ENCODE data around the gene ST8SIA4. TPM values are rescaled to one million over a fixed set of nuclear protein-coding genes. Genes with fewer than 3 reads are reported as not detected.

The ST8SIA4 gene
- total RNA-seq, 2 donors from 2014 or later: 1.9 to 2.4 TPM

- Histone ChIP-seq H3K4me3 (no peak overlapping the region), H3K4me1 (no peaks in the 10 kb centered on the region), H3K27me3 (no peaks in the 10 kb centered on the region), H3K9me3 (no peaks in the 10 kb centered on the region), H3K36me3 (no peaks in the 10 kb centered on the region), H3K27ac (no peak overlapping the region)
- TF ChIP-seq, protein P1, sequence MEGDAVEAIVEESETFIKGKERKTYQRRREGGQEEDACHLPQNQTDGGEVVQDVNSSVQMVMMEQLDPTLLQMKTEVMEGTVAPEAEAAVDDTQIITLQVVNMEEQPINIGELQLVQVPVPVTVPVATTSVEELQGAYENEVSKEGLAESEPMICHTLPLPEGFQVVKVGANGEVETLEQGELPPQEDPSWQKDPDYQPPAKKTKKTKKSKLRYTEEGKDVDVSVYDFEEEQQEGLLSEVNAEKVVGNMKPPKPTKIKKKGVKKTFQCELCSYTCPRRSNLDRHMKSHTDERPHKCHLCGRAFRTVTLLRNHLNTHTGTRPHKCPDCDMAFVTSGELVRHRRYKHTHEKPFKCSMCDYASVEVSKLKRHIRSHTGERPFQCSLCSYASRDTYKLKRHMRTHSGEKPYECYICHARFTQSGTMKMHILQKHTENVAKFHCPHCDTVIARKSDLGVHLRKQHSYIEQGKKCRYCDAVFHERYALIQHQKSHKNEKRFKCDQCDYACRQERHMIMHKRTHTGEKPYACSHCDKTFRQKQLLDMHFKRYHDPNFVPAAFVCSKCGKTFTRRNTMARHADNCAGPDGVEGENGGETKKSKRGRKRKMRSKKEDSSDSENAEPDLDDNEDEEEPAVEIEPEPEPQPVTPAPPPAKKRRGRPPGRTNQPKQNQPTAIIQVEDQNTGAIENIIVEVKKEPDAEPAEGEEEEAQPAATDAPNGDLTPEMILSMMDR (IDR thresholded peaks at IDR 0.05): no peak
- DNase-seq (ENCODE audit: low spot score): no peak
Measured at GRCh38 chr5:100800562-100800961, 102.5 kb downstream of the ST8SIA4 start.

GRCh38 chr5:100799166-100799565 is 103.9 kb downstream of the ST8SIA4 start:
- H3K4me3 ChIP-seq: no peak overlapping the region
- no peaks in the 10 kb centered on the region for H3K27me3 ChIP-seq
- DNase-seq (ENCODE audit: low spot score): no peak
- H3K36me3 ChIP-seq: no peaks in the 10 kb centered on the region
- no peaks in the 10 kb centered on the region for H3K4me1 ChIP-seq
- TF ChIP-seq, protein P1 (IDR thresholded peaks at IDR 0.05): no peak
- H3K9me3 ChIP-seq: no peaks in the 10 kb centered on the region
- no peak overlapping the region for H3K27ac ChIP-seq

- no peak for DNase-seq (ENCODE audit: low spot score)
- Histone ChIP-seq H3K4me3 (no peak overlapping the region), H3K27ac (no peak overlapping the region), H3K36me3 (no peaks in the 10 kb centered on the region), H3K9me3 (no peaks in the 10 kb centered on the region), H3K27me3 (no peaks in the 10 kb centered on the region), H3K4me1 (no peaks in the 10 kb centered on the region)
- TF ChIP-seq, protein P1 (IDR thresholded peaks at IDR 0.05): no peak
Measured at GRCh38 chr5:100797861-100798260, 105.2 kb downstream of the ST8SIA4 start.

DNA sequence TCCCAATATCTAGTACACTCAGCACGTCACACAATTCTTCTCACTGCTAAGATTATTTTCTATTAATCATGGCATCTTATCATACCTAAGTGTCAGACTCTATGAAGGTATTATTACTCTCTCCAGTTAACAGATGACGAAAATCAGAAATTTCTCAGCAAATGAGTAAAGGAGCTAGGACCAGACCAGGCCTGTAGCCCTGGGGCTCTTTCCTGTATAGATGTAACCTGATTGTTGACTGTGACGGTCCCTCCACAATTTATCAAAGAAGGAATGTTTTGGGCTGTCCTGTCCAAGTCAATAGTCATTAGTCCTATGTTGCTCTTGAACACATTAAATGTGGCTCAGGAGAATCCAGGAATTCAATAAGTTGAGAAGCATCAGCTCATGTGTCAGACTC is 106.2 kb downstream of the ST8SIA4 start:
- Histone ChIP-seq H3K4me3 (no peak overlapping the region), H3K9me3 (no peaks in the 10 kb centered on the region), H3K27me3 (no peaks in the 10 kb centered on the region), H3K27ac (no peak overlapping the region), H3K36me3 (no peaks in the 10 kb centered on the region), H3K4me1 (no peaks in the 10 kb centered on the region)
- TF ChIP-seq, protein P1 (IDR thresholded peaks at IDR 0.05): no peak
- no peak for DNase-seq (ENCODE audit: low spot score)

GRCh38 chr5:100794844-100795243 is 108.2 kb downstream of the ST8SIA4 start:
- Histone ChIP-seq H3K27ac (no peak overlapping the region), H3K36me3 (no peaks in the 10 kb centered on the region), H3K9me3 (no peaks in the 10 kb centered on the region), H3K4me3 (no peak overlapping the region), H3K27me3 (no peaks in the 10 kb centered on the region), H3K4me1 (no peaks in the 10 kb centered on the region)
- TF ChIP-seq, protein P1 (IDR thresholded peaks at IDR 0.05): no peak
- DNase-seq (ENCODE audit: low spot score): no peak

- Histone ChIP-seq H3K36me3 (no peaks in the 10 kb centered on the region), H3K27ac (no peak overlapping the region), H3K4me3 (no peak overlapping the region), H3K9me3 (no peaks in the 10 kb centered on the region), H3K27me3 (no peaks in the 10 kb centered on the region), H3K4me1 (no peaks in the 10 kb centered on the region)
- DNase-seq (ENCODE audit: low spot score): no peak
- TF ChIP-seq, protein P1 (IDR thresholded peaks at IDR 0.05): no peak
Measured at GRCh38 chr5:100794218-100794617, 108.9 kb downstream of the ST8SIA4 start.
